Head of caudate nucleus (tissue), 42 donors: Measurements from ENCODE around the gene NXPH3.

ENCODE experiments used
- DNase-seq, 42 donors: peaks; one replicate each; pipeline versions ENCODE4 v3.0.0 to v3.0.0-alpha.2; 2020 to 2021; ENCODE audit warnings: mixed read lengths in 7 of 42
- intact Hi-C: fragments of 100-400 bp; cut with DNase I; formaldehyde crosslinking; loops from one replicate; pipeline ENCODE4 v1.15.0; 2022

The NXPH3 gene

DNA sequence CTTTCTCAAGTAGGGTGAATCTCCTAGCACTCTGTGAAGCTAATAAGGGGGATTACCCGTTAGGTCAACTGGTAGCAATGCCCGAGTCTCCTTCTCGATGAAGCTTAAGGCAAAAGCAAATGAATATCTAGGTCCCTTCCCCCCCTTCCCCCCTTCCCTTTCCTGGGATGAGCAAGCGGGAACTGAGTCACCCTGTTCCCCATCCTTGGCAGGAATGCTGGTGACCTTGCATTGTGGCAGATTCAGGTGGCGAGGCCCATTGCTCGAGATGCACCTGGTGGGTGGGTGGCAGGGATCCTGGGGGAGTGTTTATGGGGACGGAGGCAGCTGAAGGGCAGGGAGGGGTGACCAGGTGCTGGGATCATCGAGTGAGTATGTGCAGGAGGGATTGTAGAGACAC lies 7.1 kb downstream of the NXPH3 start:
- no peak for DNase-seq
- intact Hi-C loops, result no loop called here

GRCh38 chr17:49583226-49583625 lies 7.6 kb downstream of the NXPH3 start:
- no peak for DNase-seq
- intact Hi-C loops, result no loop called here

DNA sequence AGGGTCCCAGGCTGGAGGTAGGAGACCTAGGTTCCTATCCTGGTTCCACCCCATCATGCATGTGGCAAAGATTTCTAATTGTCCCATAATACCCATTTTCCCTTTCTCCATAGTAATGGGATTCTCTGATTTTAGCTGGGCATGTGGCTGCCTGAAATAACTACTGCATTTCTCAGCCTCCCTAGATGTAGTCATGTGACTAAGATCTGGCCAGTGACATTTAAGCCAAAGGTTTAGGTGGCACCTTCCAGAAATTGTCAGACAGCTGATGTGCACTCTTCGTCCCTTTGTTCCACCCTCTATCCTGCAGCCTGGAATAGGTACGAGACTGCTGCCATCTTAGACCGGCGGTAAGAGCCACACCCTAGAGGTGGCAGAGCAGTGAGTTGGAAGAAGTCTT lies 8.2 kb downstream of the NXPH3 start:
- intact Hi-C loops, result no loop called here
- DNase-seq, result no peak

GRCh38 chr17:49585422-49586027 lies 9.9 kb downstream of the NXPH3 start:
- DNase-seq, result peak in 1 of 42 donors; percentile 8
- intact Hi-C loops, result no loop called here

DNA sequence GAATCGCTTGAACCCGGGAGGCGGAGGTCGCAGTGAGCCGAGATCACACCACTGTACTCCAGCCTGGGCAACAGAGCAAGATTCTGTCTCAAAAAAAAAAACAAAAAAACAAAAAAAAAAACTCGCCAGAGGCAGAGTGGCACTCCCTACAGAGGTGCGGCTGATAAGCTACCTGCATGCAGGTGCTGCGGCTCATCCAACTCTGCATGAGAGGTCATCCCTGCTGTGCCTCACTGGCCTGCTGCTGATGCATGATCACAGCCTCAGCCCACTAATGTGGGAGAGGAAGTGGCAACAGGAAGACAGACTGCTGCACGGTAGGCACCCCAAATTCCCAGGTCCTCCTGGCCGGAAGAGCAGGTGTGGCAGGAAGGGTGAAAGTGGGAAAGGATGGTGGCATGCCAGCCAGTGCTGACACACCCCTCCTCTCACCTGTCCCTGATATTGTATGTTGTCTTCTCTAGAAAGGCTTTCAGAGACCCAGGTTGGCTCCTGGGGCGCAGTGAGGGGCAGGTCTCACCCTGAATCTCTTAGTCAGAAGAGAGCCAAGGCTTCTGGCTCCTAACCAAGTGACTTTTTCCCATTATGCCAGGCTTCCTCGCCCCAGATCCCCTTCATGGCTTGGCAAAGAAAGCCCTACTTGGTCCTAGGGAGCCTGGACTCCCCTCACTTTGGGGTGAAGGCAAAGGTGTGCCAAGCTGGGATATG lies 11.8 kb downstream of the NXPH3 start:
- DNase-seq, result no peak

GRCh38 chr17:49588312-49588711 lies 12.6 kb downstream of the NXPH3 start:
- intact Hi-C loops, result no loop called here
- DNase-seq, result no peak

More for the DNA sequence above, 11.8 kb downstream of the NXPH3 start:
- intact Hi-C loops, result no loop called here

DNA sequence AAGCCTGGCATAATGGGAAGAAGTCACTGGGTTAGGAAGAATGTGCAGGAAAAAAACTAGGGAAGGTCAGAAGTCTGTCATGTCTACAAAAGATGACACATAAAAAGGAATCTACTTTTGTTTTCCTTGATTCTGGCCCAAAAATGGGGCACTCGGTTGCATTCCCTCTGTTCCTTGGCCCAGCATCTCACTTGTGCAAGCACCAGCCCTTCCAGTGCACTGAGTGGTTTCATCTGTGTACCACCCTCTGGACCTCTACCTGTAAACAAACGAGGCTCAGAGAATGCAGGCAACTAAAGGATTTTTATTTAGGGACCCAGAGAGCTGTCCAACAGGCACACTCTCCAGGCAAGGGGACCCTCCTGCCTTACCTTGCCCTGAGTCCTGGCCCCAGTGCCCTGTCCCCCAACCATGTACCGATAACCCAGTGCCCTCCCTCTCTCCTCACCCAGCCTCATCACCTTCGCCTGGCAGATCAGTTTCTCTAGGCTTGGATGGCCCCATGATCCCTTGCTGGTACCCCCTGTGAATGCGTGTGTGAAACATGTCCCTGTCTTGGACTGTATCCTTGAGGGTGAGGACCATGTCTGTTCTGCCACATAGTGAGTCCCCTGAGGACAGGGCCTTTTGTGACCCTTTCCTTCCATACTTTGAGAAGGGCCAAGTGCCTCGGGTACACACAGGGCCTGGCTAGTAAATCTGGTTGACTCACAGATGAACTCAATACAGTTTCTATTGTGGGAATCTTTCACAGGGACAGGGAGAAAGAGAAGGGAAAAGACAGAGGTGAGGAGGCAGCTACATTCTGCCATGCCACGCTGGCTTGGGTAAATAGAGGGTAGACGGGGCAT lies 13.3 kb downstream of the NXPH3 start:
- no peak for DNase-seq
- intact Hi-C loops, result no loop called here

DNA sequence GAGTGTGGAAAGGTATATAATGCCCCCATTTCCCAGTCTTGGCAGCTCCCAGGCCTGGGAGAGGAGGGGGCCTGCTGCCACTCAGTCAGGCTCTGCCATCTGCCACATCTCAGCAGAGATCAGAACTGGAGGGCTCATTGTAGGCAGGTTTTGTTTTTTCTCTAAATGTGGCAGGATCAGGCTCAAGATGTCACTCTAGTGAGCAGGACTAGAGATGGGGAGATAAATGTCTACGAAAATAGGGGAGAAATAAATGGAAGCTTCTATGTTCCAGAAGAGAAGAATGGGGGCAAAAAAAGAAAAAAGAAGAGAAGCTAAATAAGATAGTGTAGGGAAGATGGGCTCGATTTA lies 13.9 kb downstream of the NXPH3 start:
- no peak for DNase-seq

GRCh38 chr17:49590874-49591273 lies 15.2 kb downstream of the NXPH3 start:
- intact Hi-C loops, result no loop called here
- DNase-seq, result no peak

More for the DNA sequence above, 13.9 kb downstream of the NXPH3 start:
- intact Hi-C loops, result no loop called here

DNA sequence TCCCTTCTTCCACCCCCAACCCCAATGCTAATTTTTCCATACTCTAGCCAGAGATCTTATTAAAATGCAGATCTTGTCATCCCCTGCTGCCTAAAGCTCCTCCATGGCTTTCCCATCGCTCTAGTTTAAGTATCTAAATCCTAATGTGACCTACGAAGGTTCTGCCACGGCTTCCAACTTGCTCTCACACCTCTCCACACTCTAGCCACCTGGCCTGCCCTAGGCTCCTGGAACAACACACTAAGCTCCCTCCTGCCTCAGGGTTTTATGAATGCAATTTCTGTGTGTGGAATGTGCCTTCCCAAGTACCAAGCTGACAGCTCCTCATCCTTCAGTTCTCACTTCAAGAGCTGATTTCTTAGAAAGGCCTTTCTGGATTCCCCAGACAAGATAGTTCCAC lies 16.6 kb downstream of the NXPH3 start:
- DNase-seq, result peak in 1 of 42 donors; percentile 43
- intact Hi-C loops, result no loop called here

GRCh38 chr17:49595328-49595727 lies 19.7 kb downstream of the NXPH3 start:
- intact Hi-C loops, result no loop called here
- no peak for DNase-seq

GRCh38 chr17:49595980-49596379 lies 20.3 kb downstream of the NXPH3 start:
- intact Hi-C loops, result no loop called here
- DNase-seq, result no peak

DNA sequence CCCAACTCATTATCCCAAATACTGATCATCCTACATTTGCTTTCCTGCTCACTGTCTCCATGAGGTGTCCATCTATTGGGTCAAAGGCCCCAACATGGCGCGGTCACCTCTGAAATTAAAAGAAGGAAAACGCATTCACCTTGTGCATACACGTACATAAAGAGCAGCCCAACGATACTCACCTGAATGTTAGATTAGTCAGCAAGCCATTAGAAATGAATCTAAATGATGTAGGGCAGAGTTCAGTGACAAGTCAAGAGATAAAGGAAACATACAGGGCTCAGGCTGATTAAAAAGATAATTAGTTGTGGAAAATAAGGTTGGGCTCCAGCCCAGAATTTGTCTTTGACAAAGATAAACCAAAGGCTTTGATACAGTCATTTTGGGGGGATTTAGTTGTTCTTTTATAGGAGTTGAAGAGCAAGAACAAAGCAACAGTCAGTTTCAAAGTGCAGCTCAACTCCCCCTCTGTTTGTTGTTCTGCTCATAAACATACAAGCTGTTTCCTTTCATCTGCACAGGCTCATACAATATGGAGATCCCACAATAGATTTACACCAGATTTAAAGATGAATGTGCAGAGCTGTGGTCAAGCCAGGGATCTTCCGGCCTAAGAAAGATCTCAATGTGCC lies 21.1 kb downstream of the NXPH3 start:
- DNase-seq, result no peak
- intact Hi-C loops, result no loop called here

- intact Hi-C loops, result no loop called here
- DNase-seq, result no peak
Measured at GRCh38 chr17:49597436-49597835, 21.8 kb downstream of the NXPH3 start.

GRCh38 chr17:49597928-49598655 lies 22.4 kb downstream of the NXPH3 start:
- DNase-seq, result no peak
- intact Hi-C loops, result no loop called here

GRCh38 chr17:49598918-49599317 lies 23.2 kb downstream of the NXPH3 start:
- intact Hi-C loops, result no loop called here
- DNase-seq, result no peak

GRCh38 chr17:49600949-49601348 lies 25.3 kb downstream of the NXPH3 start:
- DNase-seq, result no peak
- intact Hi-C loops, result no loop called here

GRCh38 chr17:49602783-49603182 lies 27.1 kb downstream of the NXPH3 start:
- DNase-seq, result no peak
- intact Hi-C loops, result no loop called here

DNA sequence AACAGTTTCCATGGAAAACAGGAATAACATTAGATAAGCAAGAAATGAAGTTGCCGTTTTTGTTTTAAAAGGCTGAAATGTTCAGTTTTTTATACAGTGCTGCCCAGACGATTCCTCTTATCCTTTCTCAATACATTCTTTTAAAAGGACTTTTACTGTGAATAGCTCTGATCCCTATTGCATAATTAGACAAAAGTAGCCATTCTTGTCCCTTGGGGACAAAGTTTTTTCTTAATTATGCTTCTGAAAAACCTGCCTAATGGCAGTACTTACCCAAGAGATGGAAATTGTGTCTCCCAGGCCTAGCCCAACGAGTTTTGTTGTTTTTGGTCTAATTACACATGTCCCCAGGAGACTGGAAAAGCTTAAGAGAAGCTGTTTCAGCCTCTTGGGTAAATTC lies 27.6 kb downstream of the NXPH3 start:
- peak in 1 of 42 donors; percentile 41 for DNase-seq
- intact Hi-C loops, result no loop called here
